Measurements from ENCODE around the gene ADAMTS2. TPM values are rescaled to one million over a fixed set of nuclear protein-coding genes. Genes with fewer than 3 reads are reported as not detected.

Gene ADAMTS2
- total and polyA plus RNA-seq, 2 of the 8 experiments (the other 6 are each of a cell fraction or from before 2014, with no cell fraction given) = 6.6 to 7.3 TPM

DNA sequence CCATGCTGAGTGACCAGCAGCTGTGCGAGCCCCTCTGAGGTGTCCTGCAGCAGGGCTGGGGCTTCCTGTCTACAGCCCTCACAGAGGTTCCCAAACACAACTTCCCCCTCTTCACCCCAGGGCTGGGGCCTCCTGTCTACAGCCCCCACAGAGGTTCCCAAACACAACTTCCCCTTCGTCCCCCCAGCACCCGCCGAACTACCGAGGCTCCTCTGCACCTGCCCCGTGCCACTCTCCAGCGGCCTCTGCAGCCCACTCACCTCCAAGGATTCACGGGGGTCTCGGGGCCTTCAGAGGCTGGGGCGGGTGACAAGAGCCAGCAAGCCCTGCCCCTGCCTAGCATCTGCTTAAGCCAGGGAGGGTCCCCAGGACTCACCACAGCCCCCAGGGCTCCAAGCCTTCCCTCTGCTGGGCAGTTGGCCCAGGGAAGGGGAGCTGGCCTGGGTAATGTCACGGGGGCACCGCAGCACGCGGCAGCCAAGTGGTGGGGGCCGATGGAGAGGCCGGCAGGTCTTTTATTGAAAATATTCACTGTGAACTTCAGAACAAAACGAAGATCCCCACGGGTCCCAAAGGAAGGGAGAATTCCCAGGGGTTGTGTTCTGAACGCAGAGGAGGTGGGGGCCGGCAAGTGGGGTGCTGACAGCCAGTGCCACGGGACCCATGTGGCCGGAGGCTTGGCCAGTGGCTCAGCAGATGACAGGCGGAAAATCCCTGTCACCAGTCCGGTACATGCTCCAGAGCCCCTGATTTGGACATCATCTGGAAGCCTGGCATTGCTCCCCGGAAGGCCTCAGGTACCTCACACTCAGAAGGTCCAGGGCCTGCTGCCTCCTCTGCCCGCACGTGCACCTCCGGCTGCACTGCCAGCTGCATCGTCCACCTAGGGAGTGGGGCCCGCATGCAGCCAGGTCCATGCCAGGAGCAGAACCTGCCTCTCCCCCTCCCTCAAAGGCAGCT lies 125.3 kb downstream of the ADAMTS2 start:
- DNase-seq (ENCODE audit: low read depth in 1 of 2, low spot score in 2 of 2) = no peak
- POLR2A ChIA-PET (ENCODE audit: partially characterized antibody) = no interaction called here
- WGBS, 2 experiments (ENCODE audit: extremely low coverage in 1 of 2, insufficient coverage in 1 of 2, insufficient read length in 1 of 2, insufficient replicate concordance in 2 of 2, low coverage in 1 of 2, low lambda C conversion rate in 2 of 2, missing lambda C conversion rate in 1 of 2) = 89% methylated on average over 16 of the region's 30 CpGs; no CpG with 5 or more reads in 1 of the 2 experiments
- TF ChIP-seq EP300 (IDR thresholded peaks at IDR 0.05; ENCODE audit: borderline replicate concordance in 1 of 2, low read depth in 2 of 2, low read length in 2 of 2) (no peak), POLR2AphosphoS5 (IDR thresholded peaks at IDR 0.05; ENCODE audit: low read depth, low read length) (no peak)

More for the DNA sequence above, 125.3 kb downstream of the ADAMTS2 start:
- H3K4me2 ChIP-seq (ENCODE audit: insufficient read depth in 1 of 2, low read depth in 2 of 2, low read length in 2 of 2) = no peak overlapping the region
- no peak overlapping the region; the same call in 1 of the 2 replicates for H2BK5ac ChIP-seq (ENCODE audit: low read depth, low read length)
- no peak overlapping the region for H3K14ac ChIP-seq (ENCODE audit: insufficient read length)
- H2AFZ ChIP-seq (ENCODE audit: low read length) = no peak overlapping the region
- no peaks in the 10 kb centered on the region for H3K79me2 ChIP-seq (ENCODE audit: control insufficient read depth in 1 of 2, insufficient read depth in 2 of 2, low read length in 2 of 2)
- H3K18ac ChIP-seq (ENCODE audit: extremely low read depth, low read length) = no peak overlapping the region
- CTCF ChIA-PET (ENCODE audit: partially characterized antibody) = interaction anchor here (1.0 to 1.6 kb wide), 3 partner anchors 9 to 54 kb away, joined by 3 read pairs; no protein-coding TSS in a partner anchor
- no peak overlapping the region for H3K4me3 ChIP-seq (ENCODE audit: extremely low read depth in 1 of 4, insufficient read depth in 2 of 4, low read depth in 3 of 4, low read length in 4 of 4)
- FAIRE-seq = no peak
- H4K20me1 ChIP-seq (replicated peaks in 1 of 2; ENCODE audit: control insufficient read depth in 1 of 2, insufficient read depth in 2 of 2, low read length in 2 of 2) = peaks cover 0 to 6% of the 10 kb centered on the region in 2 experiments
- H4K8ac ChIP-seq (ENCODE audit: extremely low read depth, insufficient read depth, low read length) = no peak overlapping the region
- no peak overlapping the region for H2BK20ac ChIP-seq (ENCODE audit: low read length)
- H3K4ac ChIP-seq (replicated peaks; ENCODE audit: insufficient read length, low read depth, low read length) = no peak overlapping the region
- peaks cover 0 to 3% (median 0%) of the 10 kb centered on the region in 4 experiments; a peak in 1 of 8 replicates for H3K36me3 ChIP-seq (ENCODE audit: control insufficient read depth in 2 of 4, insufficient read depth in 4 of 4, low read length in 3 of 4)
- H3K4me1 ChIP-seq (replicated peaks in 1 of 4; ENCODE audit: control insufficient read depth in 3 of 4, insufficient read depth in 4 of 4, low read length in 3 of 4) = peaks cover 0 to 6% (median 0%) of the 10 kb centered on the region in 4 experiments; a peak in 2 of 7 replicates
- no peak overlapping the region for H4K91ac ChIP-seq (replicated peaks; ENCODE audit: insufficient read length, low read length)
- H3K27ac ChIP-seq (ENCODE audit: low read depth, low read length) = no peak overlapping the region
- peaks cover 4% of the 10 kb centered on the region; the same call in 1 of the 2 replicates for H3K23me2 ChIP-seq (ENCODE audit: low read depth, low read length)
- no peak overlapping the region for H4K5ac ChIP-seq (ENCODE audit: insufficient read length, low read depth, low read length)
- H3K9ac ChIP-seq (replicated peaks in 1 of 4; ENCODE audit: extremely low read depth in 1 of 4, low read depth in 3 of 4, low read length in 3 of 4) = no peak overlapping the region
- H2BK120ac ChIP-seq (replicated peaks; ENCODE audit: low read depth, low read length) = no peak overlapping the region
- no peaks in the 10 kb centered on the region; the same call in 1 of the 2 replicates for H3K79me1 ChIP-seq (ENCODE audit: low read depth, low read length)
- H2AK5ac ChIP-seq (ENCODE audit: low read depth, low read length) = no peak overlapping the region
- H2BK15ac ChIP-seq (ENCODE audit: low read length) = no peak overlapping the region
- H2BK12ac ChIP-seq (ENCODE audit: low read depth, low read length) = no peak overlapping the region
- no peak overlapping the region for H3K23ac ChIP-seq (ENCODE audit: insufficient read length)
- H3K27me3 ChIP-seq (replicated peaks in 1 of 4; ENCODE audit: control insufficient read depth in 3 of 4, extremely low read depth in 1 of 4, insufficient read depth in 3 of 4, low read length in 3 of 4) = no peaks in the 10 kb centered on the region
- no peak overlapping the region for H3K56ac ChIP-seq (replicated peaks; ENCODE audit: insufficient read length, low read depth, low read length)
- peaks cover 16 to 18% of the 10 kb centered on the region in 2 experiments for H3K9me3 ChIP-seq (ENCODE audit: insufficient read depth in 2 of 2, low read depth in 1 of 2, low read length in 1 of 2)
